Ascending aorta (tissue), 2 donors: ENCODE data around the gene TTLL5. TPM values are rescaled to one million over a fixed set of nuclear protein-coding genes. Genes with fewer than 3 reads are reported as not detected.

Source experiments
- DNase-seq, 2 donors: peaks; one replicate each; pipeline ENCODE4 v3.0.0-alpha.2; 2019; ENCODE audit warnings: low spot score in 2 of 2
- H3K27ac ChIP-seq, 2 donors: fragments of 200-600 bp; sonication (generic); one replicate each; pipeline ENCODE4 v1.5.1; 2016 to 2017; ENCODE audit warnings: mild to moderate bottlenecking in 1 of 2
- H3K27me3 ChIP-seq: fragments of 200-600 bp; sonication (generic); one replicate; pipeline ENCODE4 v1.5.1; 2017
- H3K36me3 ChIP-seq, 2 donors: fragments of 200-600 bp; sonication (generic); one replicate each; pipeline ENCODE4 v1.5.1; 2016
- H3K4me1 ChIP-seq, 2 donors: fragments of 200-600 bp; sonication (generic); one replicate each; pipeline ENCODE4 v1.5.1; 2016 to 2017; ENCODE audit warnings: mild to moderate bottlenecking in 1 of 2
- H3K4me3 ChIP-seq, 2 donors: fragments of 200-600 bp; sonication (generic); one replicate each; pipeline ENCODE4 v1.5.1; 2016 to 2017; ENCODE audit warnings: mild to moderate bottlenecking in 1 of 2
- H3K9me3 ChIP-seq, 2 donors: fragments of 200-600 bp; sonication (generic); one replicate each; pipeline ENCODE4 v1.5.1; 2016
- intact Hi-C: fragments of 100-400 bp; cut with DNase I; formaldehyde crosslinking; loops from one replicate; pipeline ENCODE4 v1.15.1; 2023
- total RNA-seq: library from RNA; depleted of rRNA; stranded (reverse); fragments of >200 nt; gene quantifications from one replicate; pipeline ENCODE4 v1.1.0, GENCODE V29; 2016
- TF ChIP-seq, protein P1 (sequence below), 3 experiments: fragments of 200-600 bp in 2 of 3; fragments of 450-650 bp in 1 of 3; sonication (generic) in 2 of 3; IDR thresholded peaks; one replicate each; pipeline ENCODE4 v1.5.1; 2016 to 2019; ENCODE audit warnings: antibody characterized with exemption in 3 of 3, mild to moderate bottlenecking in 1 of 3, moderate library complexity in 1 of 3

Gene TTLL5
- total RNA-seq, 1 donor from 2014 or later: 43.1 TPM

DNA sequence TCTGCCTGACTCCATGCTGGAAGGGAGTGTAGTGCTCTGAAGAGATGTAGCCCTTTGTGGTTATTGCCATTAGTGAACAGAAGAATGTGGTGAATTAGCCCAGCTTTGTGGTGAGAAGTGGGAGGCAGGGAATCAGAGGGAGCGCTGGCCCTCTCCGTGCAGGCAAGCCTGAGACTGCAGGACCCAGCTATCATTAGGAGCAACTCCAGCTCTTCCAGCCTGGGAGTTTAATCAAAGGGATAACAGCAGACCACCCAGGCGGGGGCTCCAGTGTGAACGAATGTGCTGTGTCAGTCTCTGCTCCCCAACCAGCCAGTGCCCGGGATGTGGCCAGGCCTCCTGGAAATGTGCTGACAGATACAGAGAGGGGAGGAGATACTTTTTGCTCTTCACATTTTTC is 142.7 kb downstream of the TTLL5 start:
- no peak overlapping the region for H3K4me3 ChIP-seq
- H3K27ac ChIP-seq: peak overlapping the region in 1 of 2 donors; percentile 57
- DNase-seq: no peak
- H3K27me3 ChIP-seq: no peaks in the 10 kb centered on the region
- H3K9me3 ChIP-seq: peaks cover 0 to 13% of the 10 kb centered on the region in 2 donors
- TF ChIP-seq, protein P1, sequence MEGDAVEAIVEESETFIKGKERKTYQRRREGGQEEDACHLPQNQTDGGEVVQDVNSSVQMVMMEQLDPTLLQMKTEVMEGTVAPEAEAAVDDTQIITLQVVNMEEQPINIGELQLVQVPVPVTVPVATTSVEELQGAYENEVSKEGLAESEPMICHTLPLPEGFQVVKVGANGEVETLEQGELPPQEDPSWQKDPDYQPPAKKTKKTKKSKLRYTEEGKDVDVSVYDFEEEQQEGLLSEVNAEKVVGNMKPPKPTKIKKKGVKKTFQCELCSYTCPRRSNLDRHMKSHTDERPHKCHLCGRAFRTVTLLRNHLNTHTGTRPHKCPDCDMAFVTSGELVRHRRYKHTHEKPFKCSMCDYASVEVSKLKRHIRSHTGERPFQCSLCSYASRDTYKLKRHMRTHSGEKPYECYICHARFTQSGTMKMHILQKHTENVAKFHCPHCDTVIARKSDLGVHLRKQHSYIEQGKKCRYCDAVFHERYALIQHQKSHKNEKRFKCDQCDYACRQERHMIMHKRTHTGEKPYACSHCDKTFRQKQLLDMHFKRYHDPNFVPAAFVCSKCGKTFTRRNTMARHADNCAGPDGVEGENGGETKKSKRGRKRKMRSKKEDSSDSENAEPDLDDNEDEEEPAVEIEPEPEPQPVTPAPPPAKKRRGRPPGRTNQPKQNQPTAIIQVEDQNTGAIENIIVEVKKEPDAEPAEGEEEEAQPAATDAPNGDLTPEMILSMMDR (IDR thresholded peaks at IDR 0.05): no peak
- intact Hi-C loops: loop anchor here (10.0 kb wide), 1 partner anchor 61 kb away; no protein-coding TSS in a partner anchor
- no peaks in the 10 kb centered on the region for H3K36me3 ChIP-seq
- peaks cover 0 to 8% of the 10 kb centered on the region in 2 donors for H3K4me1 ChIP-seq

DNA sequence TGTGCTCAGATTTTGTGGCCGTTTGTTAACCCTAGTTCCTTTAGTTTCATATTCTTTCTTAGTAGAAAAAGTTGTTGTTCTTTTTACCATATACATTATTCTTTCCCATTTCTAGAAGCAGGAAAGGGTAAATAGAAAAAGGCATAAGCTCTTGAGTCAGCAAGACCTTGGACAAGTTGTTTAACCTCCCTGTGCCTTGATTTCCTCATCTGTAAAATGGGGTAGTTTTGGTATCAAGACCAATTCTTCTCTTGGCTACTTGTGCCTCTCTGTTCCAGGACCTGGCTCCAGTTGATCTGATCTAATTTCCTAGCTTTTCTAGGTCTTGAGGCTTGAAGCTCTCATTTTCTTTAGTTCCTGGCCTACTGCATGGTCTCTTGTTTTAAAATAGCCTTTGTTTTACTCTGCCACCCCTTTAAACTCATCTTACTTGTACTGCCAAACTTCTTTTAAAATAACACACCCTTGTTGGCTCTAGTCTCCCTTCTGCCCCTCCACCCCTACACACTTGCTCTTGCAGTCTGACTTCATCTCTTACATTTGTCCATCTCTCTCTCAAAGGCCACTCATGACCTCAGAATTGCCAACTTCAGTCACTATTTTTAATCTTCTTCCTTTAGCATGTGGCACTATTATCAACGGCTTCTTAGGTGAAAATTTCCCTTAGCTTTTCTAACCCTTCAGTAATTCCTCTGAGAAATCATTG is 143.7 kb downstream of the TTLL5 start:
- Histone ChIP-seq H3K4me1 (peaks cover 0 to 8% of the 10 kb centered on the region in 2 donors), H3K4me3 (no peak overlapping the region), H3K27me3 (no peaks in the 10 kb centered on the region), H3K27ac (peak overlapping the region; percentile 55 to 57), H3K36me3 (no peaks in the 10 kb centered on the region), H3K9me3 (peaks cover 0 to 10% of the 10 kb centered on the region in 2 donors)
- TF ChIP-seq, protein P1 (IDR thresholded peaks at IDR 0.05): no peak
- no peak for DNase-seq
- intact Hi-C loops: loop anchor here (5.0 to 10.0 kb wide), 2 partner anchors 60 to 82 kb away; no protein-coding TSS in a partner anchor

DNA sequence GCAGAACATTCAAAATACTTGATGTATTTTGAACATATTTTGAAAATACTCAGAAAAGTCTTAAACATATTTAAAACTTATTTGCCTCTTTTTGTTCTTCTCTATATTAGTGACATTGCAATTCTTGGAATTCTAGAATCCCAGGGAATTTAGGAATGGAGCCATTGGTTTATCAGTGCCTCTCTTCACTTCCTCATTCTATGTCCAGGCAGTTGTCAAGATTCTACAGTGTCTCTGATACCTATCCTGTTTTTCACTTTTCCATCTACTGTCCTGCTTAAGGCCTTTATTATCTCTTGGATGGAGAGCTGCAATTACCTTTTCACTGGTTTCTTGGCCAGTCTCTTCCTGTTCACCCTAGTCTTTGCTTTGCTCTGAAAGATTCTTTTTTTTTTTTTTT is 144.6 kb downstream of the TTLL5 start:
- DNase-seq: no peak
- intact Hi-C loops: loop anchor here (5.0 to 10.0 kb wide), 2 partner anchors 59 to 83 kb away; no protein-coding TSS in a partner anchor

DNA sequence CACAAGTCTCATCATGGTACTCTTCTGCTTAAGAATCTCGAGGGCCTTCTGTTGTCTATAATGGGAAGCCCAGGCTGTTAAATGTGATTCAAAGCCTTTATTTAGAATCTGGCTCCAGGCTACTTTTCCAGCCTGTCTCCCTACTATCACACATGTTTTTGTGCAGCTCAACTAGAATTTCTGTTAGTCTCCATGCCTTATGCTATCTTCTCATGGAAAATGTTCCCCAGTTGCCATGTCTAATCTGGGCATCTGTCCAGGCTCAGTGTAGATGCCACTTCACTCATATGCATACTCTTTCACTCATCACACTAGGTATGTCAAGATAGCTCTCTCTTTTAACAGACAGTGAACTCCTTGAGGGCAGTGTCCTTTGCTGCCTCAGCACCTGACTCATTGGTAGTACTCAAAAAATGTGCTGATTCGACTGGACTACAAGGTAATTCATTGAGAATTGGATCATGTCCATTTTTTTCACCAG is 145.3 kb downstream of the TTLL5 start:
- TF ChIP-seq, protein P1 (IDR thresholded peaks at IDR 0.05): no peak
- H3K4me1 ChIP-seq: peaks cover 0 to 8% of the 10 kb centered on the region in 2 donors
- no peaks in the 10 kb centered on the region for H3K27me3 ChIP-seq
- DNase-seq: no peak
- intact Hi-C loops: loop anchor here (5.0 to 10.0 kb wide), 2 partner anchors 58 to 84 kb away; no protein-coding TSS in a partner anchor
- peak overlapping the region in 1 of 2 donors; percentile 57 for H3K27ac ChIP-seq
- H3K4me3 ChIP-seq: no peak overlapping the region
- H3K36me3 ChIP-seq: no peaks in the 10 kb centered on the region
- no peaks in the 10 kb centered on the region for H3K9me3 ChIP-seq

More for the DNA sequence above, 144.6 kb downstream of the TTLL5 start:
- Histone ChIP-seq H3K9me3 (peaks cover 0 to under 1% of the 10 kb centered on the region in 2 donors), H3K36me3 (no peaks in the 10 kb centered on the region), H3K27me3 (no peaks in the 10 kb centered on the region), H3K4me1 (peaks cover 0 to 8% of the 10 kb centered on the region in 2 donors), H3K27ac (peak overlapping the region in 1 of 2 donors; percentile 57), H3K4me3 (no peak overlapping the region)
- TF ChIP-seq, protein P1 (IDR thresholded peaks at IDR 0.05): no peak

DNA sequence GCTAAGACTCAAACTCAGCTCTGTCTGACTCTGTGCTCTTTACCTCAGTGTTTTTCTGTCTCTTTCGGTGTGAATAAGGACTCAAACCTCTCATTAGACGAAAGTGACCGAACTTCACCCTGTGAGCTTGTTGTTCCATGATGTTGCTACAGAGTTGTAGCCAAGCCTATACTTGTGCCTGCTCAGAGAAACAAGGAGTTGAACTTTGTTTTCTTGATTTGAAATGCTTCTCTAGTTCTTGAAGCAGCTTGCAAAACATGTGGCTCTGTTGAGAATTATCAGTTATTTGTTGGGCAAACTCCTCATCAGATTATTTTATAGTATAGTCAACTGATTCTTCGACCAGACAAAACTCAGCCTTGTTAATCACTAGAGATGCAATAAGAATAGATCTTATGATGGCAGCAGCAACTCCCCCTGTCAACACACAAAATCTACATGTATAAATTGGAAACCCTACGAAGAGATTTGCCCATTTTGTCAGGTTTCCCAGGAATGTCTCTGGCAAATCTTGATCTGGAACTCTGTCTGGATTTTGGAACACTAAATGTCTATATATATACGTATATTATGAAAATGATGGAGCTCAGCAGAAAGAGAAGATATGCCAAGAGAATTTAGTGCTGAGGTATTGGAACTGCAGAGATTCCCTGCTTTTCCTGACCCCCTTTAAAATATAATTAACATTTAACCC is 146.8 kb downstream of the TTLL5 start:
- Histone ChIP-seq H3K4me1 (peaks cover 0 to 8% of the 10 kb centered on the region in 2 donors), H3K9me3 (no peaks in the 10 kb centered on the region), H3K4me3 (no peak overlapping the region), H3K27me3 (no peaks in the 10 kb centered on the region), H3K27ac (peak overlapping the region in 1 of 2 donors; percentile 36), H3K36me3 (no peaks in the 10 kb centered on the region)
- TF ChIP-seq, protein P1 (IDR thresholded peaks at IDR 0.05): no peak
- intact Hi-C loops: loop anchor here (5.0 to 10.0 kb wide), 2 partner anchors 57 to 86 kb away; no protein-coding TSS in a partner anchor
- no peak for DNase-seq
